ENCODE measurements around the gene PRPF4.

Gene PRPF4

GRCh38 chr9:113310538-113310937, 35.1 kb downstream of the PRPF4 start:
- Histone ChIP-seq H3K27ac (replicated peaks) (no peak overlapping the region), H3K27me3 (ENCODE audit: insufficient read depth, poor library complexity, severe bottlenecking) (no peaks in the 10 kb centered on the region), H3K4me3 (replicated peaks; ENCODE audit: insufficient read depth, low read length) (no peak overlapping the region)
- TF ChIP-seq GABPA (IDR thresholded peaks at IDR 0.05; ENCODE audit: low read depth) (no peak), POLR2AphosphoS5 (IDR thresholded peaks at IDR 0.05; ENCODE audit: low read depth) (no peak), SPI1 (IDR thresholded peaks at IDR 0.05; ENCODE audit: borderline replicate concordance, low read depth) (no peak)
- TF ChIP-seq, protein P1, sequence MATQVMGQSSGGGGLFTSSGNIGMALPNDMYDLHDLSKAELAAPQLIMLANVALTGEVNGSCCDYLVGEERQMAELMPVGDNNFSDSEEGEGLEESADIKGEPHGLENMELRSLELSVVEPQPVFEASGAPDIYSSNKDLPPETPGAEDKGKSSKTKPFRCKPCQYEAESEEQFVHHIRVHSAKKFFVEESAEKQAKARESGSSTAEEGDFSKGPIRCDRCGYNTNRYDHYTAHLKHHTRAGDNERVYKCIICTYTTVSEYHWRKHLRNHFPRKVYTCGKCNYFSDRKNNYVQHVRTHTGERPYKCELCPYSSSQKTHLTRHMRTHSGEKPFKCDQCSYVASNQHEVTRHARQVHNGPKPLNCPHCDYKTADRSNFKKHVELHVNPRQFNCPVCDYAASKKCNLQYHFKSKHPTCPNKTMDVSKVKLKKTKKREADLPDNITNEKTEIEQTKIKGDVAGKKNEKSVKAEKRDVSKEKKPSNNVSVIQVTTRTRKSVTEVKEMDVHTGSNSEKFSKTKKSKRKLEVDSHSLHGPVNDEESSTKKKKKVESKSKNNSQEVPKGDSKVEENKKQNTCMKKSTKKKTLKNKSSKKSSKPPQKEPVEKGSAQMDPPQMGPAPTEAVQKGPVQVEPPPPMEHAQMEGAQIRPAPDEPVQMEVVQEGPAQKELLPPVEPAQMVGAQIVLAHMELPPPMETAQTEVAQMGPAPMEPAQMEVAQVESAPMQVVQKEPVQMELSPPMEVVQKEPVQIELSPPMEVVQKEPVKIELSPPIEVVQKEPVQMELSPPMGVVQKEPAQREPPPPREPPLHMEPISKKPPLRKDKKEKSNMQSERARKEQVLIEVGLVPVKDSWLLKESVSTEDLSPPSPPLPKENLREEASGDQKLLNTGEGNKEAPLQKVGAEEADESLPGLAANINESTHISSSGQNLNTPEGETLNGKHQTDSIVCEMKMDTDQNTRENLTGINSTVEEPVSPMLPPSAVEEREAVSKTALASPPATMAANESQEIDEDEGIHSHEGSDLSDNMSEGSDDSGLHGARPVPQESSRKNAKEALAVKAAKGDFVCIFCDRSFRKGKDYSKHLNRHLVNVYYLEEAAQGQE (IDR thresholded peaks at IDR 0.05; ENCODE audit: insufficient replicate concordance, low read depth) = no peak
- TF ChIP-seq, protein P2, sequence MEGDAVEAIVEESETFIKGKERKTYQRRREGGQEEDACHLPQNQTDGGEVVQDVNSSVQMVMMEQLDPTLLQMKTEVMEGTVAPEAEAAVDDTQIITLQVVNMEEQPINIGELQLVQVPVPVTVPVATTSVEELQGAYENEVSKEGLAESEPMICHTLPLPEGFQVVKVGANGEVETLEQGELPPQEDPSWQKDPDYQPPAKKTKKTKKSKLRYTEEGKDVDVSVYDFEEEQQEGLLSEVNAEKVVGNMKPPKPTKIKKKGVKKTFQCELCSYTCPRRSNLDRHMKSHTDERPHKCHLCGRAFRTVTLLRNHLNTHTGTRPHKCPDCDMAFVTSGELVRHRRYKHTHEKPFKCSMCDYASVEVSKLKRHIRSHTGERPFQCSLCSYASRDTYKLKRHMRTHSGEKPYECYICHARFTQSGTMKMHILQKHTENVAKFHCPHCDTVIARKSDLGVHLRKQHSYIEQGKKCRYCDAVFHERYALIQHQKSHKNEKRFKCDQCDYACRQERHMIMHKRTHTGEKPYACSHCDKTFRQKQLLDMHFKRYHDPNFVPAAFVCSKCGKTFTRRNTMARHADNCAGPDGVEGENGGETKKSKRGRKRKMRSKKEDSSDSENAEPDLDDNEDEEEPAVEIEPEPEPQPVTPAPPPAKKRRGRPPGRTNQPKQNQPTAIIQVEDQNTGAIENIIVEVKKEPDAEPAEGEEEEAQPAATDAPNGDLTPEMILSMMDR (IDR thresholded peaks at IDR 0.05; ENCODE audit: insufficient read depth, low read length) = no peak
- no peak for DNase-seq (ENCODE audit: low read depth in 1 of 2, low spot score in 1 of 2)

DNA sequence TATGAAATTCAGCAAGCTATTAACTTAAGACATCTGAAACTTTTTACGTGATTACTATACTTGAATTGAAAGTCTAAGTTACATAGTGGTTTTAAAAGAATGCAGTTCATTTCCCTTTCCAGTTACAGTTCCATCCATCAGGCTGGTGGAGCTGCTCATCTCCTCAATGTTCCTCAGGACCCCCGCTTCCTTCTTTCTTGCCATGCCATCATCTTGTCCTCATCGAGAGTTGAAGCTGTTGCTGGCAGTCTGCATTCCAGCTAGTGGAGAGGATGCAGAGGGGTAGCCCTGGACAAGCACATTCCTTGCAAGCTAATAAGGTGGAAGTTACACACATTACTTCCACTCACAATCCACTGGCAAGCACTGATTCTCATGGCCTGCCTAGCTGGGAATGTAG, 36.5 kb downstream of the PRPF4 start:
- Histone ChIP-seq H3K27ac (replicated peaks) (no peak overlapping the region), H3K27me3 (ENCODE audit: insufficient read depth, poor library complexity, severe bottlenecking) (no peaks in the 10 kb centered on the region), H3K4me3 (replicated peaks; ENCODE audit: insufficient read depth, low read length) (no peak overlapping the region)
- TF ChIP-seq, protein P1 (IDR thresholded peaks at IDR 0.05; ENCODE audit: insufficient replicate concordance, low read depth) = no peak
- TF ChIP-seq, protein P2 (IDR thresholded peaks at IDR 0.05; ENCODE audit: insufficient read depth, low read length) = no peak
- TF ChIP-seq SPI1 (IDR thresholded peaks at IDR 0.05; ENCODE audit: borderline replicate concordance, low read depth) (no peak), GABPA (IDR thresholded peaks at IDR 0.05; ENCODE audit: low read depth) (no peak), POLR2AphosphoS5 (IDR thresholded peaks at IDR 0.05; ENCODE audit: low read depth) (no peak)
- no peak for DNase-seq (ENCODE audit: low read depth in 1 of 2, low spot score in 1 of 2)

GRCh38 chr9:113313261-113313660, 37.8 kb downstream of the PRPF4 start:
- TF ChIP-seq, protein P1 (IDR thresholded peaks at IDR 0.05; ENCODE audit: insufficient replicate concordance, low read depth) = no peak
- no peak for TF ChIP-seq GABPA (IDR thresholded peaks at IDR 0.05; ENCODE audit: low read depth)
- TF ChIP-seq, protein P2 (IDR thresholded peaks at IDR 0.05; ENCODE audit: insufficient read depth, low read length) = no peak
- no peak for TF ChIP-seq SPI1 (IDR thresholded peaks at IDR 0.05; ENCODE audit: borderline replicate concordance, low read depth)
- TF ChIP-seq POLR2AphosphoS5 (IDR thresholded peaks at IDR 0.05; ENCODE audit: low read depth) = no peak
- DNase-seq (ENCODE audit: low read depth in 1 of 2, low spot score in 1 of 2) = no peak
- Histone ChIP-seq H3K27ac (replicated peaks) (no peak overlapping the region), H3K4me3 (replicated peaks; ENCODE audit: insufficient read depth, low read length) (no peak overlapping the region), H3K27me3 (ENCODE audit: insufficient read depth, poor library complexity, severe bottlenecking) (no peaks in the 10 kb centered on the region)

All from HL-60 (cell line).